Measurements from ENCODE around the gene APC2. TPM values are rescaled to one million over a fixed set of nuclear protein-coding genes. Genes with fewer than 3 reads are reported as not detected.

Gene APC2
- total RNA-seq, 2 experiments from 2014 or later = 0.09 to 0.14 TPM

- Mint-ChIP-seq H3K4me1 (peaks cover 49% of the 10 kb centered on the region), H3K27ac (peak overlapping the region; percentile 89), H3K27me3 (no peaks in the 10 kb centered on the region), H3K4me3 (peak overlapping the region; percentile 83), H3K36me3 (ENCODE audit: low read depth) (peaks cover 32% of the 10 kb centered on the region), H3K9me3 (ENCODE audit: low read depth) (no peaks in the 10 kb centered on the region)
- intact Hi-C loops (cut with DNase I, micrococcal nuclease) = loop anchor here (1.0 to 5.0 kb wide), 3 partner anchors 25 to 381 kb away; partner anchors contain the start of genes CNN2 (in 1 of the 2), FAM174C (in 1 of the 2) and NDUFS7 (in 1 of the 2)
- DNase-seq = peak; percentile 74
- POLR2A ChIA-PET = interaction anchor here (0.9 to 1.4 kb wide), 2 partner anchors 139 to 164 kb away, joined by 3 read pairs; partner anchors contain the start of gene CIRBP
- peak; percentile 24 for ATAC-seq
- CTCF ChIA-PET = interaction anchor here (0.9 to 1.0 kb wide), 3 partner anchors 20 to 36 kb away, joined by 3 to 4 read pairs (median 4); no protein-coding TSS in a partner anchor
Observed at GRCh38 chr19:1408300-1409203, 41.4 kb upstream of the APC2 start.

DNA sequence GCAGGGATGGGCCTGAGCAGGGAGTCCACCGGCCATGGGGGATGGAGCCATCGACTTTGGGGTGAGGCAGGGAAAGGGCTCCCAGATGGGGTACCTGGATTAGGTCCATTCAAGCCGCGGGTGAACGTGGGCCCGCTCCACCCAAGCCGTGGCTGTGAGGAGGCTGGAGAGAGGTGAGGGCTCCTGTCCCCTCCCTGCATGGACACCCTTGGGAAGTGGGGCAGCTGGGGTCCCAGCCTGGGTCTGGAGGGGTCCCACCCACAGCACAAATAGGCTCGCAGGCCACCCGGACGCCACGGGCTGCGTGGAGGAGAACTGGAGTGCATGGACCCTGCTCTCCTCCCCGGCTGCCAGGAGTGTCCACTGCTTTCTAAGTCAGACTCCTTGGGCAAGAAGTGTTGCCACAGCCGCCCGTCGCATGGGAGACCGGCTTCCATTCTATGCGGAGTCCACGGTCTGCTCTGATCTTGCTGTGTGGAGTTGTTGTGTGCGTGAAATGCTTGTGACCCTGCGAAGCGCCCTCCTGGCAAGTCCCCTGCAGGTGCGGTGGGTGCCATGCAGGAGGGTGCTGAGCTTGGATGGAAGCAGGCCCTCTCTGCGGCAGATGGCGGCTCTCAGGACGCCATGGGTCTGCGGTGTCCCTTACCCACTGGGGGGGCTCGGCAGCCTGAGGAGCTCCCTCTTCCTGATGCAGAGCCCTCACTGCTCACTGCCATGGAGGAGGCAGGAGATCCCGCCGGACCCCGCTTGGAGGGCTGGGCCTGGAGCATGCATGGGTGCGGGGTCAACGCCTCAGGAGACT, 40.5 kb upstream of the APC2 start:
- Mint-ChIP-seq H3K4me3 (peak overlapping the region; percentile 83), H3K4me1 (peaks cover 56% of the 10 kb centered on the region), H3K36me3 (ENCODE audit: low read depth) (peaks cover 32% of the 10 kb centered on the region), H3K27ac (peak overlapping the region; percentile 89), H3K27me3 (no peaks in the 10 kb centered on the region), H3K9me3 (ENCODE audit: low read depth) (no peaks in the 10 kb centered on the region)
- DNase-seq (no peak), ATAC-seq (no peak)
- CTCF ChIA-PET = interaction anchor here (0.9 to 1.1 kb wide), 4 partner anchors 11 to 35 kb away, joined by 3 to 4 read pairs (median 4); no protein-coding TSS in a partner anchor
- intact Hi-C loops (cut with DNase I, micrococcal nuclease) = loop anchor here (5.0 kb wide), 2 partner anchors 132 to 382 kb away; partner anchors contain the start of genes CNN2 (in 1 of the 2) and FAM174C (in 1 of the 2)
- POLR2A ChIA-PET = interaction anchor here (0.9 to 1.4 kb wide), 3 partner anchors 27 to 165 kb away, joined by 3 to 7 read pairs (median 3); partner anchors contain the start of gene CIRBP

DNA sequence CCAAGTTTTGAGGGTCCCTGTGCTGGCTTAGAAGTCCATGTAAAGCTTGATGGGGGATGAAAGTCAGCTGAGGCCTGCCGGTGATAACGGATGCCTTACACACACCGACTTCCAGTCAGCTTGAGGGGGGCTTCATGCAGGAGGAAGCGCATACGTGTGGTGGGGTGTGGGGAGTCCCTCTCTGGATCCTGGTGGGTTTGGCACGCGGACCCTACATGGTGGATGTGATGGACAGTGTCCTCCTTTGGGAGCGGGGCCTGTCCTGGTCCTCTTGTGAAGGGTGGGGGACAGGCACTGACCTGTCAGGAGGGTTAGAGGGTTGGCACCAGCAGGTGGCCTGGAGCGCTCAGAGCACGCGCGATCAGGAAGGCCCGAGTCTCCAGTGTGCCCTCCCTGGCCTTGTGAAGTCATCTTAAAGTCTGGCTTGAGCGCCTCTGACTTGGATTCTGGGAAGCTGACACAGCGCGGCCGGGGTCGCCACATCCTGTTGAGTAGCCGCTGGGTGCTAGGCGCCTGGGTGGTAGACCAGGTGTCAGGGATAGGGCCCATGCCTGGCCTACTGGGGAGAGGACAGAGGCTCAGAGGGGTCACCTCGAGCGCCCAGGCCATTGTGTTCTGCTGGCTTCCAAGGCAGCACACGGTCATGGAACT, 39.7 kb upstream of the APC2 start:
- ATAC-seq (no peak), DNase-seq (peak; percentile 57)
- Mint-ChIP-seq H3K36me3 (ENCODE audit: low read depth) (peaks cover 35% of the 10 kb centered on the region), H3K4me3 (peak overlapping the region; percentile 83), H3K4me1 (peaks cover 62% of the 10 kb centered on the region), H3K27me3 (no peaks in the 10 kb centered on the region), H3K27ac (peak overlapping the region; percentile 82), H3K9me3 (ENCODE audit: low read depth) (no peaks in the 10 kb centered on the region)
- CTCF ChIA-PET = interaction anchor here (0.6 to 1.1 kb wide), 3 partner anchors 12 to 141 kb away, joined by 3 to 4 read pairs (median 3); partner anchors contain the start of gene CIRBP
- POLR2A ChIA-PET = interaction anchor here (1.4 kb wide), 1 partner anchor 26 kb away, joined by 7 read pairs; no protein-coding TSS in a partner anchor
- intact Hi-C loops (cut with DNase I, micrococcal nuclease) = no loop called here

DNA sequence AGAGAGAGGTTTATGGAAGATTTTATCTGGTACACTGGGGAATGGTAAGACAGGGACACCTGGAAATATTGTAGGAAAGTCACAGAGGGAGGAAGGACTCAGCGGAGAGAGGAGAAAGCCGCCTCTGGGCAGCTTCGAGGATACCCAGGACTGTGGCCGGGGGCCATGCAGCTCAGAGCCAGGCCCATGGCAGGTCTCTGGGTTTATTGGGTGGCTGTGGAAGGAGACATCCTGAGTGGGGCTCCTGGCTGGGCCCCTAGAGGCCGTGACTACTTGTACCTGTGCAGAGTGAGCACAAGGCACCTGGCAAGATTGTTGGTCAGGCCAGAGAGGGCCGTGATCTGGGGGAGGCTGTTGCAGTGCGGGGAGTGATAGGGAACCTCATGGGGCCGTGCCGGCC, 39.1 kb upstream of the APC2 start:
- ChIA-PET POLR2A (interaction anchor here (1.0 to 1.4 kb wide), 2 partner anchors 26 to 47 kb away, joined by 3 to 7 read pairs; no protein-coding TSS in a partner anchor), CTCF (interaction anchor here (0.6 kb wide), 1 partner anchor 142 kb away, joined by 3 read pairs; the partner anchor contains the start of gene CIRBP)
- intact Hi-C loops (cut with DNase I, micrococcal nuclease) = no loop called here
- DNase-seq = no peak
- H3K4me3 Mint-ChIP-seq = peak overlapping the region; percentile 83
- H3K9me3 Mint-ChIP-seq (ENCODE audit: low read depth) = no peaks in the 10 kb centered on the region
- H3K27ac Mint-ChIP-seq = peak overlapping the region; percentile 82
- peaks cover 37% of the 10 kb centered on the region for H3K36me3 Mint-ChIP-seq (ENCODE audit: low read depth)
- ATAC-seq = no peak
- H3K4me1 Mint-ChIP-seq = peaks cover 68% of the 10 kb centered on the region
- H3K27me3 Mint-ChIP-seq = no peaks in the 10 kb centered on the region

DNA sequence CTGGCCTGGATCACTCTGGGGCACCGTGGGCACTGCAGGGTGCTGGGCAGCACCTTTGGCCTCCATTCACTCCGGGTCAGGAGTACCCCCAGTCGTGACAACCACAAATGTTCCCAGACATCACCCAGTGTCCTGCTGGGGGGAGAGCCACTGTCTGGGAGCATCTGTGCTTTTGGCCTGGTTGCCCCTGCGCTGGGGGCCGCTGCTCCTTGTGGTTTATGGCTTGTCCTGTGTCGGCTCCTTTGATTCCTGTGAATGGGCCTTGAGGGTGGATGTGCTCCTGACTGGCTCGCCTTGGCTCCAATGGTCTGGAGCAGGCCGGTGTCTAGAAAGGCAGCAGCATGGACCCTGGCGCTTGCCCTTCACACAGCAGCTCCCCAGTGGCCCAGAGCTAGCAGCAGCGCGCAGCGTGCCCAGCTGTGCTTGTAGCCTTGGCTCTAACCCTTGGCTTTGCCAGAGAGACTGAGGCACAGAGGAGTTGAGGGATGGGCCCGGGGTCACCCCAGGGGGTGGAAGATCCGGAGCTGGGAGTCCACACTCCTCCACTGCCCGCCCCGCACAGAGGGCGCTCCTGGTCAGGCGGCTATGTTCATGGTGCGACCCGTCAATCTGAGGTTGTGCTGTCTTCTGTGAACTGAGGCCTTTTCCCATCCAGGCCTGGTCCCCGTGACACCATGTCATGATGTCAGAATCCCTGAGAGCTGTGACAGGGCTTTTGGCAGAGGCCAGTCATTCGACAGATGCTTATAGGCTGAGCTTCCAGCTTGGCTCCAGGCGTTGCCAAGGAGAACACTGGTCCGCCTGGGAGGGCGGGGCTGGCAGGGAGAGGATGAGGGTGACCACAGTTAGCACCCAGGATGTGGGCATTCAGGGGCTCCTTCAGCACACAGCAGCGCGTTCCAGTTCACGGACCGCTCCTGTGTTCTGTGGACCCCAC, 38.4 kb upstream of the APC2 start:
- CTCF ChIA-PET = no interaction called here
- no peak for ATAC-seq
- intact Hi-C loops (cut with DNase I, micrococcal nuclease) = no loop called here
- H3K27me3 Mint-ChIP-seq = no peaks in the 10 kb centered on the region
- POLR2A ChIA-PET = interaction anchor here (1.0 kb wide), 1 partner anchor 47 kb away, joined by 3 read pairs; no protein-coding TSS in a partner anchor
- H3K27ac Mint-ChIP-seq = peak overlapping the region; percentile 78
- H3K9me3 Mint-ChIP-seq (ENCODE audit: low read depth) = no peaks in the 10 kb centered on the region
- no peak overlapping the region for H3K4me3 Mint-ChIP-seq
- peaks cover 39% of the 10 kb centered on the region for H3K36me3 Mint-ChIP-seq (ENCODE audit: low read depth)
- peaks cover 72% of the 10 kb centered on the region for H3K4me1 Mint-ChIP-seq
- peak; percentile 41 for DNase-seq

GRCh38 chr19:1412323-1412923, 37.5 kb upstream of the APC2 start:
- ATAC-seq (no peak), DNase-seq (no peak)
- intact Hi-C loops (cut with DNase I, micrococcal nuclease) = no loop called here
- no peaks in the 10 kb centered on the region for H3K27me3 Mint-ChIP-seq
- peaks cover 41% of the 10 kb centered on the region for H3K36me3 Mint-ChIP-seq (ENCODE audit: low read depth)
- no peak overlapping the region for H3K4me3 Mint-ChIP-seq
- no peak overlapping the region for H3K27ac Mint-ChIP-seq
- CTCF ChIA-PET = interaction anchor here (0.5 to 1.4 kb wide), 3 partner anchors 9 to 368 kb away, joined by 3 read pairs; no protein-coding TSS in a partner anchor
- POLR2A ChIA-PET = interaction anchor here (1.8 kb wide), 1 partner anchor 143 kb away, joined by 5 read pairs; the partner anchor contains the start of gene CIRBP
- H3K9me3 Mint-ChIP-seq (ENCODE audit: low read depth) = no peaks in the 10 kb centered on the region
- peaks cover 73% of the 10 kb centered on the region for H3K4me1 Mint-ChIP-seq

DNA sequence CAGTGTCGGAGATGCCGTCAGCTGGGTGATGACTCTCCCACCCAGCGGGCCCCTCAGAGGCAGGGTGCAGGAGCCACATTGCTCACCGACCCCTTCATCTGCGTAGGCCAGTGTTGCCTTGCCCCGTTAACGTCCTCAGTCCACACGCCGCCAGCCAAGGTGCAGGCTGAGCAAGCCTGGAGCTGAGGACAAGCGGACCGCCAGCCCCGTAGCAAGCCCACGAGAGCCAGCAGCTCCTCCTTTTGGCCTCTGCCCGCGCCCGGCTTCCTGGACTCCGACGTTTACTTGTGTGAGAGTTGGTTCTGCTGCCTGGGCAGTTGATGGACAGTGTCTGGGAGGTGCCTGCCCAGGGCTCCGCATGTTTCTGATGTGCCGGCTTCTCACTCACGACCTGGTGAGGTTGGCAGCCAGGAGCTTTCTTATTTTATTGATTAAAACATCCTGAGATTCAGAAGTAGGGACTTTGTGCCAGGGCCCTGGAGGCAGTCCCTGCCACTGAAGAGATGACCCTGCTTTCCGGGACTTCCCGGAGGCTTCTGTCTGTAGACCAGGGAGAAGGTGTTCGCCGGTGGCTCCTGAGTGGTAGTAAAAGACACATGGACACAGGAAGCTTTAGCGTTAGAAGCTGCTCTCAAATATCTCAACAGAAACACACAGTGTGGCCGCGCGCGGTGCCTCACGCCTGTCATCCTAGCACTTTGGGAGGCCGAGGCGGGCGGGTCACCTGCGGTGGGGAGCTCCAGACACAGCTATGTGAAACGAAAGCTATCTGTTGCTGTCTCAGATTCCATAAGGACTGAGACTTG, 36.7 kb upstream of the APC2 start:
- ATAC-seq = no peak
- H3K9me3 Mint-ChIP-seq (ENCODE audit: low read depth) = no peaks in the 10 kb centered on the region
- DNase-seq = peak; percentile 42
- peak overlapping the region; percentile 80 for H3K27ac Mint-ChIP-seq
- no peak overlapping the region for H3K4me3 Mint-ChIP-seq
- H3K36me3 Mint-ChIP-seq (ENCODE audit: low read depth) = peaks cover 45% of the 10 kb centered on the region
- intact Hi-C loops (cut with DNase I, micrococcal nuclease) = no loop called here
- ChIA-PET POLR2A (interaction anchor here (0.5 to 1.8 kb wide), 4 partner anchors 24 to 144 kb away, joined by 3 to 5 read pairs (median 4); partner anchors contain the start of gene CIRBP), CTCF (interaction anchor here (0.5 to 1.4 kb wide), 5 partner anchors 10 to 368 kb away, joined by 3 to 5 read pairs (median 3); no protein-coding TSS in a partner anchor)
- H3K4me1 Mint-ChIP-seq = peaks cover 76% of the 10 kb centered on the region
- H3K27me3 Mint-ChIP-seq = no peaks in the 10 kb centered on the region

GRCh38 chr19:1416014-1416841, 33.7 kb upstream of the APC2 start:
- CTCF ChIA-PET = interaction anchor here (0.7 to 1.0 kb wide), 2 partner anchors 11 to 376 kb away, joined by 3 to 4 read pairs; no protein-coding TSS in a partner anchor
- DNase-seq (no peak), ATAC-seq (no peak)
- Mint-ChIP-seq H3K27me3 (no peaks in the 10 kb centered on the region), H3K9me3 (ENCODE audit: low read depth) (no peaks in the 10 kb centered on the region), H3K27ac (peak overlapping the region; percentile 69), H3K4me3 (no peak overlapping the region), H3K36me3 (ENCODE audit: low read depth) (peaks cover 41% of the 10 kb centered on the region), H3K4me1 (peaks cover 52% of the 10 kb centered on the region)
- intact Hi-C loops (cut with DNase I, micrococcal nuclease) = no loop called here
- POLR2A ChIA-PET = no interaction called here
